ENCODE data around the gene RBM24. TPM values are rescaled to one million over a fixed set of nuclear protein-coding genes. Genes with fewer than 3 reads are reported as not detected.
"Not testable (repeated sequence)": the region's sequence is repeated elsewhere in the genome, so short reads cannot be mapped to it uniquely, and the experiment has no call there.

Gene RBM24
- total and polyA plus RNA-seq, 11 donors: 107 to 263 (median 147) TPM

DNA sequence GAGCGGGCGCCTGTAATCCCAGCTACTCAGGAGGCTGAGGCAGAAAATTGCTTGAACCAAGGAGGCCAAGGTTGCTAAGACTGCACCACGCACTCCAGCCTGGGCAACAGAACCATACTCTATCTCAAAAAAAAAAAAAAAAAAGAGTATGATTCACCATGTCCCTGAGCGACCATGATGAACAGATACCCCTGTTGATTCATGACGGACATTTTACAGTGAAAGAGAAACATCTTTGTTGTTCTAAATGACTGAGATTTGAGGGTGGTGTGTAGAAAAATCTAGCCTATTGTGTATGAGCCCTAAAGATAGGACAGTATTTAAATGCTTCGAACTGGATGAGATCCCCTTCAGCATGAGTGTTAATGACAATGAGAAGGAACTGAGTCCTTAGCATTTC, 32.8 kb downstream of the RBM24 start:
- TF ChIP-seq, protein P1, sequence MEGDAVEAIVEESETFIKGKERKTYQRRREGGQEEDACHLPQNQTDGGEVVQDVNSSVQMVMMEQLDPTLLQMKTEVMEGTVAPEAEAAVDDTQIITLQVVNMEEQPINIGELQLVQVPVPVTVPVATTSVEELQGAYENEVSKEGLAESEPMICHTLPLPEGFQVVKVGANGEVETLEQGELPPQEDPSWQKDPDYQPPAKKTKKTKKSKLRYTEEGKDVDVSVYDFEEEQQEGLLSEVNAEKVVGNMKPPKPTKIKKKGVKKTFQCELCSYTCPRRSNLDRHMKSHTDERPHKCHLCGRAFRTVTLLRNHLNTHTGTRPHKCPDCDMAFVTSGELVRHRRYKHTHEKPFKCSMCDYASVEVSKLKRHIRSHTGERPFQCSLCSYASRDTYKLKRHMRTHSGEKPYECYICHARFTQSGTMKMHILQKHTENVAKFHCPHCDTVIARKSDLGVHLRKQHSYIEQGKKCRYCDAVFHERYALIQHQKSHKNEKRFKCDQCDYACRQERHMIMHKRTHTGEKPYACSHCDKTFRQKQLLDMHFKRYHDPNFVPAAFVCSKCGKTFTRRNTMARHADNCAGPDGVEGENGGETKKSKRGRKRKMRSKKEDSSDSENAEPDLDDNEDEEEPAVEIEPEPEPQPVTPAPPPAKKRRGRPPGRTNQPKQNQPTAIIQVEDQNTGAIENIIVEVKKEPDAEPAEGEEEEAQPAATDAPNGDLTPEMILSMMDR (IDR thresholded peaks at IDR 0.05): no peak
- TF ChIP-seq POLR2A (IDR thresholded peaks at IDR 0.05): no peak
- Histone ChIP-seq H3K27me3 (no peaks in the 10 kb centered on the region), H3K36me3 (no peaks in the 10 kb centered on the region), H3K27ac (no peak overlapping the region), H3K9me3 (peaks cover 0 to 5% (median 0%) of the 10 kb centered on the region in 12 donors), H3K4me1 (peaks cover 0 to 16% (median 4%) of the 10 kb centered on the region in 12 donors), H3K4me3 (no peak overlapping the region)
- intact Hi-C loops (cut with DNase I): loop anchor here in 1 of 10 donors (5.0 kb wide), 1 partner anchor 78 kb away; the partner anchor contains the start of gene CAP2
- DNase-seq (no peak), ATAC-seq (no peak)
- WGBS, 4 donors: 85 to 94% (median 90%) methylated on average over 6 of the region's 6 CpGs

DNA sequence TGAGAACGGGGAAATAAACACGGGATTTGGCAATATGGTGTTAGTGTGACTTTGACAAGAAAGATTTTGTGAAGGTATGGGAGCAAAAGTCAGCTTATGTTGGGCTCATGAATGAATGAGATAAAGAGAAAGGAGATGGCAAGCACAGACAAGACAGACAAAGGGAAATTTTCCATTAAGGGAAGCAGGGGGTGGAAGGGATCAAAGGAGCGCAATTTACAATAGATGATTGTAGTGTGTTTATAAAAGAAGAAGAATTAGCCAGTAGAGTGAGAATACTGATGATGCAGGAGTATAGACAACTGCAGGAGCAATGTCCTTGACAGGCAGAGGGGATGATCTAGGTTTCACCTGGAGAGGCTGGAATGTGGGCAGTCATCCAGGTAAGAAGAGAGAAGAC, 34.1 kb downstream of the RBM24 start:
- intact Hi-C loops (cut with DNase I): no loop called here
- DNase-seq (no peak), ATAC-seq (no peak)
- Histone ChIP-seq H3K36me3 (no peaks in the 10 kb centered on the region), H3K4me3 (no peak overlapping the region), H3K9me3 (peaks cover 0 to 5% (median 0%) of the 10 kb centered on the region in 12 donors), H3K4me1 (peaks cover 0 to 16% (median 4%) of the 10 kb centered on the region in 12 donors), H3K27me3 (no peaks in the 10 kb centered on the region), H3K27ac (no peak overlapping the region)
- TF ChIP-seq, protein P1 (IDR thresholded peaks at IDR 0.05): no peak
- TF ChIP-seq POLR2A (IDR thresholded peaks at IDR 0.05): no peak
- WGBS, 4 donors: 96 to 97% (median 96%) methylated on average over 3 of the region's 3 CpGs

DNA sequence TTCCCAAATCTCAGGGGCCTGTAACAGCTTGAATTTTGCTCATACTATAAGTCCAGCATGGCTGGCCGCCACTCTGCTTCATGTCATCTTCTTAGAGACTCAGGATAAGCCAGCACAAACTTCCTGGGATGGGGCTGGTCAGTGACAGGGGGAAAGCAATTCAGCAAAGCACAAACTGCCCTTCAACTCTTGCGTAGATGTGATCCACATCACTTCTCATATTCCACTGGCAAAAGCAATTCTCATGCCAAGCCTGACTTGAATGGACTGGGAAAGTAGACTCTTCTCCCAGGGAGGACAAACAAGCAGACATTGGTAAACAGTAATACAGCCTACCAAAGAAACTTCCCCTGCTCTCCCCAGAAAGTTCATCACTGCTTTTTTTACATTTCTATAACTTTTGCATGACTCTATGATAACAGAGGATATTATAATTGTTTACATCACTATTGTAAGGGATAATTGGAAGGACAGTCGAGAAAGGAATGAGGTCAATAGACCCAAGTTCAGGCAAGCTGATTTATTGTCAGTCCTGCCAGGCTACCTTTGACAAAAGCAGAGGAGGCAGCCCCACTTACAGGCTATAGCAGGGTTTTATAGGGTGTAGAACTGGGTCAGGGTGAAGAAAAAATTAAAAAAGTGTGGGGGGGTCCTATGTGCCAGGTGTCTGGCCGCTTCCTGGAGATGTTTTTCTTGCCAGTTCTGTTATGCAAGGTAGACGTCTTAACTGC, 37.4 kb downstream of the RBM24 start:
- Histone ChIP-seq H3K4me3 (no peak overlapping the region), H3K4me1 (no peaks in the 10 kb centered on the region), H3K27ac (no peak overlapping the region), H3K9me3 (peaks cover 0 to 5% (median 0%) of the 10 kb centered on the region in 12 donors), H3K36me3 (no peaks in the 10 kb centered on the region), H3K27me3 (no peaks in the 10 kb centered on the region)
- TF ChIP-seq, protein P1 (IDR thresholded peaks at IDR 0.05): no peak
- no peak for TF ChIP-seq POLR2A (IDR thresholded peaks at IDR 0.05)
- DNase-seq (no peak), ATAC-seq (peak in 3 of 4 donors; percentile 30 to 49 (median 39))
- WGBS, 4 donors: 75 to 89% (median 86%) methylated on average over 5 of the region's 5 CpGs
- intact Hi-C loops (cut with DNase I): no loop called here

DNA sequence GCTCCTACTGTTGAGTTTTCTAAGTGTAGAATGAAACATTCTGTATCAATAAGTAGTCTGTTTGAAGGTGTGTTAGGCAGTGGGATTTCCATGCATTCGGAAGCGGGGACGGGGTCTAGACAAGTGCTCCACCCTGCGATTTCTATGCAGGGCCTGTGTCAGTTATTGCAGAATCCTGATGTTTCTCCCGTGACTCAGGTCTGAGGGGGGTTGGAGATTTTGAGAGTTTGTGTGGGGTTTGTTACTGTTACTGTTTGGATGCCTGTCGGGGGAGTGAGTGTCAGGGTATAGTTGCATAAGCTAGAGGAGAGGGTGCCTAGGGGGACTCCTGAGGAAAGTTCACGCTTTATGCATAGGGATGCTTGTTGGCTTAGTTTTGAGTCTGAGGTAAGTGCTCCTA, 39.1 kb downstream of the RBM24 start:
- H3K27me3 ChIP-seq; H3K36me3 ChIP-seq; H3K9me3 ChIP-seq; intact Hi-C loops (cut with DNase I); DNase-seq; H3K4me3 ChIP-seq; ATAC-seq; H3K4me1 ChIP-seq; H3K27ac ChIP-seq: not testable (repeated sequence)
- 88 to 96% (median 94%) methylated on average over 7 of the region's 7 CpGs for WGBS, 4 donors
